WTC11 (cell line): ENCODE results near the gene HBB. TPM values are rescaled to one million over a fixed set of nuclear protein-coding genes. Genes with fewer than 3 reads are reported as not detected.

Experiments used
- ATAC-seq: fragments of 200-7000 bp; cut with Tn5 transposase; 2 replicates; pipeline ENCODE4 v1.10.0; 2021; ENCODE audit warnings: mild to moderate bottlenecking, moderate library complexity
- CTCF ChIA-PET: fragments of 300-600 bp; sonication (Branson Sonifier 250); formaldehyde crosslinking; loops from one replicate; lab custom pipeline; 2021; ENCODE audit warnings: antibody characterized with exemption; lab: Charles Lee
- POLR2A ChIA-PET: fragments of 350-600 bp; sonication (Branson Sonifier 250); formaldehyde crosslinking; loops from one replicate; lab custom pipeline; 2021; ENCODE audit warnings: antibody characterized with exemption; lab: Charles Lee
- DNase-seq: peaks from one replicate; pipeline ENCODE4 v3.0.0; 2021; ENCODE audit warnings: low spot score
- H3K27ac Mint-ChIP-seq: 2 replicates; pipeline ENCODE4 v1.8.0; 2021; ENCODE audit warnings: mixed read lengths
- H3K27me3 Mint-ChIP-seq: 2 replicates; pipeline ENCODE4 v1.8.0; 2021; ENCODE audit warnings: low read depth, mild to moderate bottlenecking, moderate library complexity, mixed read lengths
- H3K36me3 Mint-ChIP-seq: 2 replicates; pipeline ENCODE4 v1.8.0; 2021; ENCODE audit warnings: mixed read lengths
- H3K4me1 Mint-ChIP-seq: 2 replicates; pipeline ENCODE4 v1.8.0; 2022; ENCODE audit warnings: mixed read lengths
- H3K4me3 Mint-ChIP-seq: 2 replicates; pipeline ENCODE4 v1.8.0; 2021; ENCODE audit warnings: mild to moderate bottlenecking, moderate library complexity, mixed read lengths
- H3K9me3 Mint-ChIP-seq: 2 replicates; pipeline ENCODE4 v1.8.0; 2021; ENCODE audit warnings: mixed read lengths
- ATF1 ChIP-seq: sonication (generic); formaldehyde crosslinking; IDR thresholded peaks from 2 replicates; pipeline ENCODE4 v1.8.1; 2023; ENCODE audit warnings: mild to moderate bottlenecking, moderate library complexity, missing genetic modification reagents
- GRHL2 ChIP-seq: fragments of 250-450 bp; sonication (Bioruptor Pico); IDR thresholded peaks from 2 replicates; pipeline ENCODE4 v1.8.0; 2022; ENCODE audit warnings: mild to moderate bottlenecking, moderate library complexity; ENCODE audit not compliant: insufficient replicate concordance, severe bottlenecking
- JAZF1 ChIP-seq: fragments of 250-450 bp; sonication (Bioruptor Pico); IDR thresholded peaks from 2 replicates; pipeline ENCODE4 v1.9.0; 2021; ENCODE audit warnings: moderate library complexity, mild to moderate bottlenecking, inconsistent platforms
- MYBL2 ChIP-seq: sonication (generic); formaldehyde crosslinking; IDR thresholded peaks from 2 replicates; pipeline ENCODE4 v1.8.1; 2023; ENCODE audit warnings: mild to moderate bottlenecking, moderate library complexity, missing genetic modification reagents
- total RNA-seq: library from RNA; stranded (reverse); gene quantifications from 3 replicates; pipeline ENCODE4 v1.2.3, GENCODE V29; 2021
- TF ChIP-seq, protein P1 (sequence below): sonication (generic); formaldehyde crosslinking; IDR thresholded peaks from 2 replicates; pipeline ENCODE4 v1.8.0; 2022; ENCODE audit warnings: missing genetic modification reagents
- TF ChIP-seq, protein P2 (sequence below): sonication (generic); formaldehyde crosslinking; IDR thresholded peaks from 2 replicates; pipeline ENCODE4 v1.8.1; 2023; ENCODE audit warnings: mild to moderate bottlenecking, moderate library complexity, missing genetic modification reagents
- TF ChIP-seq, protein P3 (sequence below): fragments of 250-450 bp; sonication (Bioruptor Pico); IDR thresholded peaks from 2 replicates; pipeline ENCODE4 v2.1.2; 2022; ENCODE audit warnings: mild to moderate bottlenecking, moderate library complexity
- TF ChIP-seq, protein P4 (sequence below): sonication (generic); formaldehyde crosslinking; IDR thresholded peaks from 2 replicates; pipeline ENCODE4 v1.8.0; 2023; ENCODE audit warnings: missing genetic modification reagents, mild to moderate bottlenecking, borderline replicate concordance
- TF ChIP-seq, protein P5 (sequence below): sonication (generic); formaldehyde crosslinking; IDR thresholded peaks from 2 replicates; pipeline ENCODE4 v1.8.0; 2022; ENCODE audit warnings: mild to moderate bottlenecking, missing genetic modification reagents
- TF ChIP-seq, protein P6 (sequence below): sonication (generic); formaldehyde crosslinking; IDR thresholded peaks from 2 replicates; pipeline ENCODE4 v1.8.1; 2023; ENCODE audit warnings: mild to moderate bottlenecking, missing genetic modification reagents, borderline replicate concordance
- TF ChIP-seq, protein P7 (sequence below): sonication (generic); formaldehyde crosslinking; IDR thresholded peaks from 2 replicates; pipeline ENCODE4 v1.8.1; 2023; ENCODE audit warnings: mild to moderate bottlenecking, missing genetic modification reagents
- TF ChIP-seq, protein P8 (sequence below): sonication (generic); formaldehyde crosslinking; IDR thresholded peaks from 2 replicates; pipeline ENCODE4 v1.8.0; 2022; ENCODE audit warnings: mild to moderate bottlenecking, missing genetic modification reagents

Gene HBB
- total RNA-seq, 1 experiment from 2014 or later, result not detected

DNA sequence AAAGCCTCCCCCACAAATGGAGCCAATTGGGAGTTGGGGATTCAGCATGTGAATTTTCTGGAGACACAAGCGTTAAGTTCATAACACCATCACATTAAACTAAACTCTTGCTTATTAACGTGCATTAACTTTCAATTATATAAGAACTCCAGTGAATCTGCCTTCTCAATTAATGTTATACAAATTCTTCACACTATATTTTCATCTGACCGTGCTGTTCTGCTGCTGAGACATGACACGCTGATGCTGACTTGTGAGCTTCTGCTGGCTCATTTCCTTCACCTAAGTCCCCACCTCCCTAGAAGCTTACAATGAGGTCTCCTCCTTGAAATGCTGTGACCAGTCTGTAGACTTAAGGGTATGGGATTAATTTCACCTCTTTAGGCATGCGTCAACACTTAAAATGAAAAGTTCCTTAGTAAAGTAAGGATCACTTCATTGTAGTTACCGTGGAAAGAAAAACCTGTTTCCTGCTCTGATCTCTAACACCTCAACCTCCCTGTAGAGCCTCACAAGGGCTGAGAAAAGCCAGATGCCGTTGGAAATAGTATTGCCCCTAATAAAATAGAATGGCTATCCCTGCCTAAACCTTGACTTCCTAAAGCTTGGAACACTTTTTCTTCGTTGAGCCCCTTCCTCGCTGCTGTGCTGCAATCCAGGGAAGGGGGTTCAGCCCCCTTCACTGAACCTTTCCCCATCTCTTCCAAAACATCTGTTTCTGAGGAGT is 25.5 kb upstream of the HBB start (continued):
- TF ChIP-seq, protein P1, sequence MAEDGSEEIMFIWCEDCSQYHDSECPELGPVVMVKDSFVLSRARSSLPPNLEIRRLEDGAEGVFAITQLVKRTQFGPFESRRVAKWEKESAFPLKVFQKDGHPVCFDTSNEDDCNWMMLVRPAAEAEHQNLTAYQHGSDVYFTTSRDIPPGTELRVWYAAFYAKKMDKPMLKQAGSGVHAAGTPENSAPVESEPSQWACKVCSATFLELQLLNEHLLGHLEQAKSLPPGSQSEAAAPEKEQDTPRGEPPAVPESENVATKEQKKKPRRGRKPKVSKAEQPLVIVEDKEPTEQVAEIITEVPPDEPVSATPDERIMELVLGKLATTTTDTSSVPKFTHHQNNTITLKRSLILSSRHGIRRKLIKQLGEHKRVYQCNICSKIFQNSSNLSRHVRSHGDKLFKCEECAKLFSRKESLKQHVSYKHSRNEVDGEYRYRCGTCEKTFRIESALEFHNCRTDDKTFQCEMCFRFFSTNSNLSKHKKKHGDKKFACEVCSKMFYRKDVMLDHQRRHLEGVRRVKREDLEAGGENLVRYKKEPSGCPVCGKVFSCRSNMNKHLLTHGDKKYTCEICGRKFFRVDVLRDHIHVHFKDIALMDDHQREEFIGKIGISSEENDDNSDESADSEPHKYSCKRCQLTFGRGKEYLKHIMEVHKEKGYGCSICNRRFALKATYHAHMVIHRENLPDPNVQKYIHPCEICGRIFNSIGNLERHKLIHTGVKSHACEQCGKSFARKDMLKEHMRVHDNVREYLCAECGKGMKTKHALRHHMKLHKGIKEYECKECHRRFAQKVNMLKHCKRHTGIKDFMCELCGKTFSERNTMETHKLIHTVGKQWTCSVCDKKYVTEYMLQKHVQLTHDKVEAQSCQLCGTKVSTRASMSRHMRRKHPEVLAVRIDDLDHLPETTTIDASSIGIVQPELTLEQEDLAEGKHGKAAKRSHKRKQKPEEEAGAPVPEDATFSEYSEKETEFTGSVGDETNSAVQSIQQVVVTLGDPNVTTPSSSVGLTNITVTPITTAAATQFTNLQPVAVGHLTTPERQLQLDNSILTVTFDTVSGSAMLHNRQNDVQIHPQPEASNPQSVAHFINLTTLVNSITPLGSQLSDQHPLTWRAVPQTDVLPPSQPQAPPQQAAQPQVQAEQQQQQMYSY (CRISPR knock-in tag), result no peak
- no peak for TF ChIP-seq JAZF1 (CRISPR knock-in tag)
- TF ChIP-seq, protein P2, sequence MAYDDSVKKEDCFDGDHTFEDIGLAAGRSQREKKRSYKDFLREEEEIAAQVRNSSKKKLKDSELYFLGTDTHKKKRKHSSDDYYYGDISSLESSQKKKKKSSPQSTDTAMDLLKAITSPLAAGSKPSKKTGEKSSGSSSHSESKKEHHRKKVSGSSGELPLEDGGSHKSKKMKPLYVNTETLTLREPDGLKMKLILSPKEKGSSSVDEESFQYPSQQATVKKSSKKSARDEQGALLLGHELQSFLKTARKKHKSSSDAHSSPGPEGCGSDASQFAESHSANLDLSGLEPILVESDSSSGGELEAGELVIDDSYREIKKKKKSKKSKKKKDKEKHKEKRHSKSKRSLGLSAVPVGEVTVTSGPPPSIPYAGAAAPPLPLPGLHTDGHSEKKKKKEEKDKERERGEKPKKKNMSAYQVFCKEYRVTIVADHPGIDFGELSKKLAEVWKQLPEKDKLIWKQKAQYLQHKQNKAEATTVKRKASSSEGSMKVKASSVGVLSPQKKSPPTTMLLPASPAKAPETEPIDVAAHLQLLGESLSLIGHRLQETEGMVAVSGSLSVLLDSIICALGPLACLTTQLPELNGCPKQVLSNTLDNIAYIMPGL (CRISPR knock-in tag), result no peak
- TF ChIP-seq MYBL2 (CRISPR knock-in tag), result no peak
- no peak for TF ChIP-seq ATF1 (CRISPR knock-in tag)
- TF ChIP-seq, protein P3, sequence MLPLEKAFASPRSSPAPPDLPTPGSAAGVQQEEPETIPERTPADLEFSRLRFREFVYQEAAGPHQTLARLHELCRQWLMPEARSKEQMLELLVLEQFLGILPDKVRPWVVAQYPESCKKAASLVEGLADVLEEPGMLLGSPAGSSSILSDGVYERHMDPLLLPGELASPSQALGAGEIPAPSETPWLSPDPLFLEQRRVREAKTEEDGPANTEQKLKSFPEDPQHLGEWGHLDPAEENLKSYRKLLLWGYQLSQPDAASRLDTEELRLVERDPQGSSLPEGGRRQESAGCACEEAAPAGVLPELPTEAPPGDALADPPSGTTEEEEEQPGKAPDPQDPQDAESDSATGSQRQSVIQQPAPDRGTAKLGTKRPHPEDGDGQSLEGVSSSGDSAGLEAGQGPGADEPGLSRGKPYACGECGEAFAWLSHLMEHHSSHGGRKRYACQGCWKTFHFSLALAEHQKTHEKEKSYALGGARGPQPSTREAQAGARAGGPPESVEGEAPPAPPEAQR (CRISPR knock-in tag), result no peak
- TF ChIP-seq, protein P4, sequence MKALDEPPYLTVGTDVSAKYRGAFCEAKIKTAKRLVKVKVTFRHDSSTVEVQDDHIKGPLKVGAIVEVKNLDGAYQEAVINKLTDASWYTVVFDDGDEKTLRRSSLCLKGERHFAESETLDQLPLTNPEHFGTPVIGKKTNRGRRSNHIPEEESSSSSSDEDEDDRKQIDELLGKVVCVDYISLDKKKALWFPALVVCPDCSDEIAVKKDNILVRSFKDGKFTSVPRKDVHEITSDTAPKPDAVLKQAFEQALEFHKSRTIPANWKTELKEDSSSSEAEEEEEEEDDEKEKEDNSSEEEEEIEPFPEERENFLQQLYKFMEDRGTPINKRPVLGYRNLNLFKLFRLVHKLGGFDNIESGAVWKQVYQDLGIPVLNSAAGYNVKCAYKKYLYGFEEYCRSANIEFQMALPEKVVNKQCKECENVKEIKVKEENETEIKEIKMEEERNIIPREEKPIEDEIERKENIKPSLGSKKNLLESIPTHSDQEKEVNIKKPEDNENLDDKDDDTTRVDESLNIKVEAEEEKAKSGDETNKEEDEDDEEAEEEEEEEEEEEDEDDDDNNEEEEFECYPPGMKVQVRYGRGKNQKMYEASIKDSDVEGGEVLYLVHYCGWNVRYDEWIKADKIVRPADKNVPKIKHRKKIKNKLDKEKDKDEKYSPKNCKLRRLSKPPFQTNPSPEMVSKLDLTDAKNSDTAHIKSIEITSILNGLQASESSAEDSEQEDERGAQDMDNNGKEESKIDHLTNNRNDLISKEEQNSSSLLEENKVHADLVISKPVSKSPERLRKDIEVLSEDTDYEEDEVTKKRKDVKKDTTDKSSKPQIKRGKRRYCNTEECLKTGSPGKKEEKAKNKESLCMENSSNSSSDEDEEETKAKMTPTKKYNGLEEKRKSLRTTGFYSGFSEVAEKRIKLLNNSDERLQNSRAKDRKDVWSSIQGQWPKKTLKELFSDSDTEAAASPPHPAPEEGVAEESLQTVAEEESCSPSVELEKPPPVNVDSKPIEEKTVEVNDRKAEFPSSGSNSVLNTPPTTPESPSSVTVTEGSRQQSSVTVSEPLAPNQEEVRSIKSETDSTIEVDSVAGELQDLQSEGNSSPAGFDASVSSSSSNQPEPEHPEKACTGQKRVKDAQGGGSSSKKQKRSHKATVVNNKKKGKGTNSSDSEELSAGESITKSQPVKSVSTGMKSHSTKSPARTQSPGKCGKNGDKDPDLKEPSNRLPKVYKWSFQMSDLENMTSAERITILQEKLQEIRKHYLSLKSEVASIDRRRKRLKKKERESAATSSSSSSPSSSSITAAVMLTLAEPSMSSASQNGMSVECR (CRISPR knock-in tag), result no peak

DNA sequence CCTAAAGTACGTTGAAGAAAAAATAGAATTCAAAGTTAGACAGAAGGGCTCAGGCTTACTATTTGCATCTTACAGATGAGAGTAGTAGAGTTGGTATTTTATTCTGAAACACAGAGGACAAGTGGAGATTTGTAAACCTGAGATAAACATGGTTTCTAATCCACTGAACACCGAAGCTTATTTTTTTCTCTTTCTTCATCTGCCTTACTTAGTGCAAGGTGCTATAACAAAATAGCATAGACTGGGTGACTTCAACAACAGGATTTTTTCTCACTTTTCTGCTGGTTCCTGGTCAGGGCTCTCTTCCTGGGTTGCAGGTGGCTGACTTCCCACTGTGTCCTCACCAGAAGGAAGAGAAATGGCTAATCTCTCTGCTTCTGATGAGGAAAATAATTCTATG is 24.9 kb upstream of the HBB start:
- ATAC-seq (no peak), DNase-seq (no peak)
- no peaks in the 10 kb centered on the region for H3K36me3 Mint-ChIP-seq
- CTCF ChIA-PET, result no interaction called here
- POLR2A ChIA-PET, result no interaction called here
- peaks cover 23% of the 10 kb centered on the region for H3K27me3 Mint-ChIP-seq
- no peak overlapping the region for H3K4me3 Mint-ChIP-seq
- H3K9me3 Mint-ChIP-seq, result no peaks in the 10 kb centered on the region
- peaks cover 2% of the 10 kb centered on the region for H3K4me1 Mint-ChIP-seq
- H3K27ac Mint-ChIP-seq, result no peak overlapping the region
- TF ChIP-seq JAZF1 (CRISPR knock-in tag), result no peak
- TF ChIP-seq GRHL2 (CRISPR knock-in tag), result no peak
- TF ChIP-seq, protein P5, sequence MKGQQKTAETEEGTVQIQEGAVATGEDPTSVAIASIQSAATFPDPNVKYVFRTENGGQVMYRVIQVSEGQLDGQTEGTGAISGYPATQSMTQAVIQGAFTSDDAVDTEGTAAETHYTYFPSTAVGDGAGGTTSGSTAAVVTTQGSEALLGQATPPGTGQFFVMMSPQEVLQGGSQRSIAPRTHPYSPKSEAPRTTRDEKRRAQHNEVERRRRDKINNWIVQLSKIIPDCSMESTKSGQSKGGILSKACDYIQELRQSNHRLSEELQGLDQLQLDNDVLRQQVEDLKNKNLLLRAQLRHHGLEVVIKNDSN (CRISPR knock-in tag), result no peak
- TF ChIP-seq, protein P6, sequence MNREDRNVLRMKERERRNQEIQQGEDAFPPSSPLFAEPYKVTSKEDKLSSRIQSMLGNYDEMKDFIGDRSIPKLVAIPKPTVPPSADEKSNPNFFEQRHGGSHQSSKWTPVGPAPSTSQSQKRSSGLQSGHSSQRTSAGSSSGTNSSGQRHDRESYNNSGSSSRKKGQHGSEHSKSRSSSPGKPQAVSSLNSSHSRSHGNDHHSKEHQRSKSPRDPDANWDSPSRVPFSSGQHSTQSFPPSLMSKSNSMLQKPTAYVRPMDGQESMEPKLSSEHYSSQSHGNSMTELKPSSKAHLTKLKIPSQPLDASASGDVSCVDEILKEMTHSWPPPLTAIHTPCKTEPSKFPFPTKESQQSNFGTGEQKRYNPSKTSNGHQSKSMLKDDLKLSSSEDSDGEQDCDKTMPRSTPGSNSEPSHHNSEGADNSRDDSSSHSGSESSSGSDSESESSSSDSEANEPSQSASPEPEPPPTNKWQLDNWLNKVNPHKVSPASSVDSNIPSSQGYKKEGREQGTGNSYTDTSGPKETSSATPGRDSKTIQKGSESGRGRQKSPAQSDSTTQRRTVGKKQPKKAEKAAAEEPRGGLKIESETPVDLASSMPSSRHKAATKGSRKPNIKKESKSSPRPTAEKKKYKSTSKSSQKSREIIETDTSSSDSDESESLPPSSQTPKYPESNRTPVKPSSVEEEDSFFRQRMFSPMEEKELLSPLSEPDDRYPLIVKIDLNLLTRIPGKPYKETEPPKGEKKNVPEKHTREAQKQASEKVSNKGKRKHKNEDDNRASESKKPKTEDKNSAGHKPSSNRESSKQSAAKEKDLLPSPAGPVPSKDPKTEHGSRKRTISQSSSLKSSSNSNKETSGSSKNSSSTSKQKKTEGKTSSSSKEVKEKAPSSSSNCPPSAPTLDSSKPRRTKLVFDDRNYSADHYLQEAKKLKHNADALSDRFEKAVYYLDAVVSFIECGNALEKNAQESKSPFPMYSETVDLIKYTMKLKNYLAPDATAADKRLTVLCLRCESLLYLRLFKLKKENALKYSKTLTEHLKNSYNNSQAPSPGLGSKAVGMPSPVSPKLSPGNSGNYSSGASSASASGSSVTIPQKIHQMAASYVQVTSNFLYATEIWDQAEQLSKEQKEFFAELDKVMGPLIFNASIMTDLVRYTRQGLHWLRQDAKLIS (CRISPR knock-in tag), result no peak
- TF ChIP-seq, protein P7, sequence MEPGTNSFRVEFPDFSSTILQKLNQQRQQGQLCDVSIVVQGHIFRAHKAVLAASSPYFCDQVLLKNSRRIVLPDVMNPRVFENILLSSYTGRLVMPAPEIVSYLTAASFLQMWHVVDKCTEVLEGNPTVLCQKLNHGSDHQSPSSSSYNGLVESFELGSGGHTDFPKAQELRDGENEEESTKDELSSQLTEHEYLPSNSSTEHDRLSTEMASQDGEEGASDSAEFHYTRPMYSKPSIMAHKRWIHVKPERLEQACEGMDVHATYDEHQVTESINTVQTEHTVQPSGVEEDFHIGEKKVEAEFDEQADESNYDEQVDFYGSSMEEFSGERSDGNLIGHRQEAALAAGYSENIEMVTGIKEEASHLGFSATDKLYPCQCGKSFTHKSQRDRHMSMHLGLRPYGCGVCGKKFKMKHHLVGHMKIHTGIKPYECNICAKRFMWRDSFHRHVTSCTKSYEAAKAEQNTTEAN (CRISPR knock-in tag), result no peak
- TF ChIP-seq, protein P8, sequence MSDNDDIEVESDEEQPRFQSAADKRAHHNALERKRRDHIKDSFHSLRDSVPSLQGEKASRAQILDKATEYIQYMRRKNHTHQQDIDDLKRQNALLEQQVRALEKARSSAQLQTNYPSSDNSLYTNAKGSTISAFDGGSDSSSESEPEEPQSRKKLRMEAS (CRISPR knock-in tag), result no peak
- TF ChIP-seq MYBL2 (CRISPR knock-in tag), result no peak
